Activated CD4-positive, alpha-beta T cell treated with anti-CD3 and anti-CD28 coated beads, Interleukin-2, amount 50 U/mL, for 1 hour (primary cell): ENCODE results near the gene CNOT3.

ENCODE experiments used
- DNase-seq: peaks from one replicate; pipeline ENCODE4 v3.0.0-alpha.2; 2020

Gene CNOT3

DNA sequence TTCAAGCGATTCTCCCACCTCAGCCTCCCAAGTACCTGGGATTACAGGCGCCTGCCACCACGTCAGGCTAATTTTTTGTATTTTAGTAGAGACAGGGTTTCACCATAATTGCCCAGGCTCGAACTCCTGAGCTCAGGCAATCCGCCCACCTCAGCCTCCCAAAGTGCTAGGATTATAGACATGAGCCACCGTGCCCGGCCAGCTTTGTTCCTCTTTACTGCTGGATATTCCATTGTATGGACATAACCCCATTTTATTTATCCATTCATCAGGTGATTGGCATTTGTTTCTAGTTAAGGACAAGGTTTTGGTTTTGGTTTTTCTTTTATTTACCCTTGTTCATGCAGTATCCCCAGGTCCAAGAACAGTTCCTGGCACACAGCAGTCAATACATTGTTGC, 59.0 kb downstream of the CNOT3 start:
- DNase-seq: no peak

DNA sequence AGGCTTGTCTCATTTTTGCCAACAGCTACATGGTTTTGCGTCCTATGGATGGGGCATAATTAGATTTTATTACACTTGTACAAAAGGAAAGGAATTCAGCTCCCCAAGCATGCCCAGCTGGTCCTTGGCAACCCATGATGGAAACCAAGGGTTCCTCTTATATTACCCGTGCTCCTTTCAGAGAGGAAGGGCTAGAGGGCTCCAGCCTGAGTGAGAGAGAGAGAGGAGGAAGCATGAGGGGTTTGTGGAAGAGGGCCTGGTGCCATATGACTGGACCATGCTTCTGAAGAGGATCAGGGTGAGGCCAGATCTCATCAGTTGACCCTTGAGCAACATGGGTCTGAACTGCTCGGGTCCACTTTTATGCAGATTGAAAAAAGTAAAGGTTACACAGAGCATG, 59.6 kb downstream of the CNOT3 start:
- DNase-seq: no peak

DNA sequence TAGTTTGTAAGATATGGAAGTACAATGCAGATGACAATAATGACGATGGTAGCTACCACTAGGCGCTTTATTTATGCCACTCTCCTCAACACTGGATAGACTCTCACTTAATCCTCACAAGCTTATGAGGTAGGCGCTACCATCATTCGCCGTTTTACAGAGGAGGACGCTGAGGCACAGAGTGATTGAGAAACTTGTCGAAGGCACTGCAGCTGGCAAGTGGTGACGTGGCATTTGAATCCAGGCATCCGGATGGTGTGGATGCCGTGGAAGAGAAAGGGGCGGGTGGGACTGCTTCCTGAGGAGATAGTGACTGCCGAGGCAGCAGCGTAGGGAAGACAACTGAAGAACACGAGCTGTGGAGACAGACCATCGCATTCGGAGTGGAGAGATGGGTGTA, 61.8 kb downstream of the CNOT3 start:
- DNase-seq: no peak

DNA sequence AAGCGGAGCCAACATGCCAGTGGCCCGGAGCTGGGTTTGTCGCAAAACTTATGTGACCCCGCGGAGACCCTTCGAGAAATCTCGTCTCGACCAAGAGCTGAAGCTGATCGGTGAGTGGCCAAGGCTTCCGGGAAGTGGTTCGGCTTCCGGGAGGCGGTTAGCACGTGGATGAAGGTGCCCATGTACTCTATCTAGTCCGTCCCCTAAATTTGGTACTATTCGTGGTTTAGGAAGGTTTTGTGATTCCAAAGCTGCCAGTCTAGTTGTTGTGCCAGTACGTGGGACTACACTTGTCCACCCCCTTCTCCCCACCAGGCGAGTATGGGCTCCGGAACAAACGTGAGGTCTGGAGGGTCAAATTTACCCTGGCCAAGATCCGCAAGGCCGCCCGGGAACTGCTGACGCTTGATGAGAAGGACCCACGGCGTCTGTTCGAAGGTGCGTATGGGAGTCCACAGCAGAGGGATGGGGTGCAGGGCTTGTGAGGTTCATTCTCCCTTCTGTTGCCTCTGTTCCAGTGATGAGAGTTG, 63.7 kb downstream of the CNOT3 start:
- no peak for DNase-seq

DNA sequence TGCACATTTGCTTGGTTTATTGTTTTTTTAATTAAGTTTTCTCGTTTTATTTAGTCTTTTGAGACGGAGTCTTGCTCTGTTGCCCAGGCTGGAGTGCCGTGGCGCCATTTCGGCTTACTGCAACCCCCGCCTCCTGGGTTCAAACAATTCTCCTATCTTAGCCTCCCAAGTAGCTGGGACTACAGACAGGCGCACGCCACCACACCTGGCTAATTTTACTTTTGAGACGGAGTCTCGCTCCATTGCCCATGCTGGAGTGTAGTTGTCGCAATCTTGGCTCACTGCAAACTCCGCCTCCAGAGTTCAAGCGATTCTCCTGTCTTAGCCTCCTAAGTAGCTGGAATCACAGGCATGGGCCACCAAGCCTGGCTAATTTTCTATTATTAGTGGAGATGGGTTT, 64.4 kb downstream of the CNOT3 start:
- no peak for DNase-seq

DNA sequence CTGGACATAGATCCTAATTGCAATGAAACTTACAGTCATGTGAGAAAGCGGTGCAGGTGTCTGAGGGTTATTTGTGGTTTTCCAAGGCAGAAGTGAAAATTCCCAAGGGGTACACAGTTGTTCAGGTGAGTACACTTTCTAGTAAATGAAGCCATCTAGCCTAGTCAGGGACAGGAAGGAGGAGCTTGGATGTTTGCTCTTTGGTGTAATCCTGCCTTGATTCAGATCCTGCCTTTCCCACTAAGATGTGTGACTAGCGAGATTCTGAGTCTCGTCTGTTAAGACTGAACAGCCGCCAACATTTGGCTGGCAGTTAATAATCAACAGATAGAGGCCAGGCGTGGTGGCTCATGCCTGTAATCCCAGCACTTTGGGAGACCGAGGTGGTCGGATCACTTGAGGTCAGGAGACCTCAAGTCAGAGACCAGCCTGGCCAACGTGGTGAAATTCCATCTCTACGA, 65.6 kb downstream of the CNOT3 start:
- DNase-seq: no peak

DNA sequence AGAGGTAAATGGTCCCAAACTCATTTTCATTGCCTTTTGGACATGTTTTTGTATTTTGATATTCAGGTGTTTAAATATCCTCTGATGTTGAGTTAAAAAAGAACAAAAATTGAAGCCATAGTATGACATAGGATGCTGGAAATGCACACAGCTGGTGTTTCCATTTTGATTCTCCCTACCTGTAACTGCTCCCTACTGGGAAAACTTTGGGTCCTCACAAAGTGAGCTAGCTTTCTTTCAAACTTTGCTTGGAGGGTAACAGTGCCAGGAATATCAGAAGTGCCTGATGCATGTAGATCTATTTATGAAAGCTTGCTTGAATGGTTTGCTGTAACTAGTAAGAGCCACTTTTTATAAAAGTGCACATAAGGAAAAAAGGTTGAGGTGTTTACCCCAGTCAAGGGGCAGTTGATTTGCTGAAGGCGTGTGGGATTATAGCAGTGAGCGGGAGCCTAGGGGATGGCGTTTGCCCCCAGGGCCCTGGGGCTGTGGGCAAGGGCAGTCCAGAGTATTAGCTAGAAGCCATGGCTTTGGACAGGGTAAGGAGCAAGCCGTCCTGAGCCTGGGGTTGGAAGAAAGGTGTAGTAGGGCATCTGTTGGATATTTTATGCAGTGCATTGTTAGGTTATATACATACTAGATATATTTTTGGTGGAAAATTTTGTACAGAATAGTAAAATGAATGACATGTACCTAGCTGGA, 67.4 kb downstream of the CNOT3 start:
- no peak for DNase-seq
